ENCODE measurements around the gene PSMD9.

- TF ChIP-seq CTCF (conservative IDR thresholded peaks at IDR 0.05; ENCODE audit: low read depth, low read length) (no peak), EZH2 (IDR thresholded peaks at IDR 0.05; ENCODE audit: low read length, unreplicated experiment) (no peak), EZH2phosphoT487 (IDR thresholded peaks at IDR 0.05; ENCODE audit: borderline replicate concordance, low read length) (no peak)
These were observed 9.7 kb downstream of the PSMD9 start for GRCh38 chr12:121898287-121898686.
